Kidney capillary endothelial cell (primary cell): ENCODE data around the gene DNM3.

Experiments
- DNase-seq: peaks from one replicate; pipeline ENCODE4 v3.0.0-alpha.2; 2018; ENCODE audit warnings: low spot score

DNM3 gene

DNA sequence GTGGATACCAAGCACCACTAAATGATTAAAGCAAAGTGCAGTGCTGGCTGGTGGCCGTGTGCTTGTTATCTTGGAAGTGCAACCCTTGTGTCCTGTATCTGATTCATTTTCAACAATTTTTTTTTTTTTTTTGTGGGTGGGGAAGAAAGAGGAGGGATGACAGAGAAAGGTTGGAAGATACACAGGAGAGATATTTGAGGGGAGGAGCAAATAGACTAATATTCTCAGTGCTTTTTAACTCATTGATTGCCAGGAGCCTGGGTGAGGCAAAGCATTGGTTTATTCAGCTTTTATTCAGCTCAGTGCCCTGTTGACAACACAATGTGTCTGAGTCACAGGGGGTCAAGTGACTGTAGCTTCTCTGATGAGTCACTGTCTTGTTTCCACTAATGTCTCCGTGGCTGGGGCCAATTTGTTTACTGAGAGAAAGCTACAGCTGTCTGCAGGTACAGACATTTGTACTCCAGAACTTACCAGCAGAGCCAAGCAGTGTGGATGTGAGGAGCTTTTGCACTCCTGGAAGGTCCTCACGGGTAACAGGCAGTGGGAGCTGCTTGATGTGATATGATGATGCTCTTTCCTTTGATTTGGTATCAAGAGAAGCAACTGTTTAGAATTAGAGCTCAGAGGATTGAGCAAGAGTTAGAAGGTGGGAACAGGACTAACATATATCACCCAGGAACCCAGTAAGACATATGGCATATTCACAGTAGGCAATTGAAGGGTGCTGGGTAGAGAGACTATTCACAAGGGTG lies 23.6 kb upstream of the DNM3 start:
- DNase-seq = peak; percentile 90

DNA sequence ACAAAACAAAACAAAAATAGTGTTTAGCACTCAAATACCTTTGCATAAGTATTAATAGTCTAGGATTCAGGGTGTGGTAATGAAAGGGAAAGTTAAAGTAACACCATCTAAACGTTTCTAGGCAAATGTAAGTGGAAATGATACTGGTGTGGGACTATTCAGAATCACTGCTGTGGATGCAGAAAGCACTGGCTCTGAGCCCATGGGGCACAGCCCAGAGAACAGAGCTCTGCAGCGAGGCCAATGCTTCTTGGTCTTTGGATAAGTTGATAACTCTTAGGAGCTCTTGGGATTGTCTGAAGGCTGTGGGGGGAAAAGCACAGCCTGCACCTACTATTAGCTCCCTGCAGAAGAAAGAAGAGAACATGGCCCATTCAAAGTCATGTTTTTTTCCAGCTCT lies 21.4 kb upstream of the DNM3 start:
- no peak for DNase-seq

DNA sequence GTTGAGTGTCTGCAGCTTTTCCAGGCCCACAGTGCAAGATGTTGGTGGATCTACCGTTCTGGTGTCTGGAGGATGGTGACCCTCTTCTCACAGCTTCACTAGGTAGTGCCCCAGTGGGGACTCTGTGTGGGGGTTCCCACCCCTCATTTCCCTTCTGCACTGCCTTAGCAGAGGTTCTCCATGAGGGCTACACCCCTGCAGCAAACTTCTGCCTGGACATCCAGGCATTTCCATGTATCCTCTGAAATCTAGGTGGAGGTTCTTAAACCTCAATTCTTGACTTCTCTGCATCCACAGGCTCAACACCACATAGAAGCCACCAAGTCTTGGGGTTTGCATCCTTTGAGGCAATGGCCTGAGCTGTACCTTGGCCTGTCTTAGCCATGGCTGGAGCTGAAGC lies 14.3 kb upstream of the DNM3 start:
- no peak for DNase-seq

DNA sequence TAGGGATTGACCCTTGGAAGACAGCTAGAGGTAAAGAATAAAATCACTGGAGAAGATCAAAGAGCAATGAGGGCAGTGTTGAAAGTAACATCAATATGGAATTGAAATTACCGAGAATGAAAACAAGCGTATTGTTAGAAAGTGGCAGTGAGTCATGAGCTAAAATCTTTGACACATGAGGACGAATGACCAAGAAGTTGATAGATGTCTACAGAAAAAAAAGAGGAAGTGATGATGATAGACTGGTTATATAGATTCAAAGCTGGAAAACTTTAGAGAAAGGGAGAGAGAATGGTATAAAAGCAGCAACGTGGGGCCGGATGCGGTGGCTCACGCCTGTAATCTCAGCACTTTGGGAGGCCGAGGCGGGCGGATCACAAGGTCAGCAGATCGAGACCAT lies 12.5 kb upstream of the DNM3 start:
- DNase-seq = no peak

GRCh38 chr1:171833091-171833825 lies 8.0 kb upstream of the DNM3 start:
- no peak for DNase-seq

DNA sequence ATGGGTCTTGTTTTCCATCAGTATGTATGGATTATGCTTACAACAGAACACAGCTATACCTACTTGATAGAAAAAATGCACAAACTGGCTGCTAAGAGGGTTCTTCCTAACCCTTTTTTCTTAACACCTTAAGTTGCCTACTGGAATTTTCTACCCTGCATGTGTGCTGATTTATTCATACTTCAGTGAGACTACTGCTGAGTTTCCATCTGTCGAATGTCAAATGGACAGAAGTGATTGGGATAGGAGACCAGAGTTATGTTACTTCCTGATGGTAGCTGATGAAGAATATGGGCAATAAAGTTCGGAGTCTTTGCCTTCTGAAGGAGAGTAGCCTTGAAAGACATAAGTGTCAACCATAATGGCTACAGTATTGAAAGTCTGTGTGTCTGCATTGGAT lies 6.5 kb upstream of the DNM3 start:
- no peak for DNase-seq

GRCh38 chr1:171835891-171836290 lies 5.4 kb upstream of the DNM3 start:
- no peak for DNase-seq

DNA sequence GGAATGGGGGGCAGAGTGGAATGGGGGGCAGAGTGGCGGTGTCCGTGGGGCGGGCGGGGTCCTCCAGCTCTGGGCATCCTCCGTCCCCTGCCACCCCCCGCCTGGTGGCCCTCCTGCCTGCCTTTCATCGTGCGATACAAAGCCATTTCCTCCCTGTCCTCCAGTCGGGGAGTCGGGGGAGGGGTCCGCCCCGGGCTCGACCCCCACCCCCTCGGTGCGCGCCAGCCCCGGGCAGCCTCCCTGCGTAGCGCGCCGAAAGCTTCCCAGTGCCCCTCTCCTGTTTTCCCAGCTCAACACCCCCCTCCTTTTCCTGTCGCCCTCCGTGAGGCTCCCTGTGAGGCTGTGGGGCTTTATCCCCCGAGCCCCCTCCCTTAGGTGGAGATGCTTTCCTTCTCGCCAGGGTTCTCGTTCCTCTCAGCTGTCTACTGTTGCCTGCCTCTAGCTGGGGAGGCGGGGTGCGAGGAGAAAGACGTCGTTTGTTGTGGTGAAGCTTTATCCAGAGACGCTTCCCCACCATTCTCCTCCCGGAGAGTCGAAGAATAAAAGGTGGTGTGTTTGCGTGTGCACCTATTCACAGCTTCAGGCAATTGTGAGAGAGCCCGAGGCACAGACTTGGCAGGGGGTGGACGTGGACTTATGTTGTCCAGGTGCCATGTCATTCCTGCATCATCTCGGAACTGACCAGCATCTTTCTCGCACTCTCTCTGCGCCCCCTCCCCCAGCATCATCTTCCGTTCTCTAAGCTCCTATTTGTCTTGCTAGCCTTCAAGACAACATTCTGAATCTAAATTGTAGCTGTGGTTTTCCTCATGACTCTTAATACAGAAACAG lies 848 bp downstream of the DNM3 start:
- DNase-seq = peak; percentile 5

DNA sequence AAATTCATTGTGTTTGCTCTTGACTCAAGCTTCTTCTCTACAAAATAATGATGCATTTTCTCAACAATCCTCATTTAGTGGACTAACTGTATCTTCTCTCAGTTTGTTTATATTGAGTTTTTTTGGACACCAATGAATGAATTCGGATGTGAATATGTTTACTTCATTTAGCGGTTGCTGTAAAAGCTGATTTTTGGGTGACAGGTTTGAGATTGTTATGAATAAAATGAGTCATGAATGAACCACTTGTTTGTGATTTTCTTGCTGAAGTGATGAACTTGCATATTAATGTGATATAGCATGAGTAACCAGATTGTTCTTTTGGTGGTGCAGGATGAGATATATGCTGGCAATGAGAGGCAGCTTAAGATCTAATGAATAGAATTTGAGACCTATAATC lies 3.1 kb downstream of the DNM3 start:
- DNase-seq = peak; percentile 18

DNA sequence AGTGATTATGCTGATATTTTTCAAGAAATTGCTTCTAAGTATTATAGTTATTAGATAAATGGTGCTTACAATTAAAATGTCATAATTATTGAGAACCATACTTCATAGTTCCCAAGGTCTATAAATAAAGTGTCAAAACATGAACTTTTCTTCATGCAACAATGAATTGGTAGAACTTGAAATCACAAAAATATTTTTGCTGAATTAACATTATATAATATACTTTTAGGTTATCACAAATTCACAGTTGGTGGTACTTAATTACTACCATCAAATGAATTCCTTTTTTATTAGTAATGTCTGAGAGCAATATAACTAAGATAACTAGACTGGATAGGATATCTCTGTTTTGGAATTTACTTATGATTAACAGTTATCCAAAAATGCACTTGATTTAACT lies 4.7 kb downstream of the DNM3 start:
- DNase-seq = no peak

GRCh38 chr1:171849245-171849898 lies 8.1 kb downstream of the DNM3 start:
- DNase-seq = no peak

GRCh38 chr1:171850651-171851350 lies 9.5 kb downstream of the DNM3 start:
- no peak for DNase-seq

DNA sequence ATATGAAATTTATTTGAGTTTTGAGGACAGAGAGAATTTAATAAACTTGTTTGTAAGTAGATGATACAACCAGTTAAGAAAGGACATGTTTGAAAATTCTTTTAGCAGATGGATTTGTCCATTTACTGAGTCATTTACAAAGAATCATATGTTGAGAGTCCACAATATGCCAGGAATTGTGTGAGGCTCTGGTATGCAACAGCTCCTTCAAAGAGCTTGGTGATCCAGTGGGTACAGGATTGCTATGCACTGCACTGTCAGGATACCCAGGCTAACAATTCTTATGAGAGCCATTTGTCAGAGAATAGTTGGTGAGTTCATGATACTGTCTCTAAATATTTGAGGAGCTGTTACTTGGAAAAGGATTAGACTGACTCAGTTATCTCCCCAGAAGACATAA lies 11.0 kb downstream of the DNM3 start:
- no peak for DNase-seq

- DNase-seq = no peak
Measured at GRCh38 chr1:171855381-171855780, 14.1 kb downstream of the DNM3 start.

- no peak for DNase-seq
Measured at GRCh38 chr1:171858696-171859095, 17.4 kb downstream of the DNM3 start.

DNA sequence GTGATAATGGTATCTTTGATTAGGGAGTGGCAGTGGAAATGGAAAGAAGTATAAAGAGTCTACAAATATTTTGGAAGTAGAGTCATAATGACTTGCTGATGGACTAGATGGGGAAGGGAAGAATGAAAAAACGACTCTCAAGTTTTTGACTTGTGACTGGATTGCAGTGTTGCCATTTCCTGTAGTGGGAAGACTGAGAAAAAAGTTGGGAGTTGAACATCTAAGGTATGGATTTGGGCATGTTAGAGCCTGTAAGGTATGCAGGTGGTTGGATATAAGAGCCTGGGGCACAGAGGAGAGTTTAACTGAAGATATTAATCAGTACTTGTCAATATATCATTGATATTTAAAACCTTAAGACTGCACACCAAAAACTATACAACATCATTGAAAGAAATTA lies 19.4 kb downstream of the DNM3 start:
- no peak for DNase-seq

GRCh38 chr1:171863531-171863930 lies 22.2 kb downstream of the DNM3 start:
- DNase-seq = no peak

- DNase-seq = no peak
Measured at GRCh38 chr1:171864308-171864707, 23.0 kb downstream of the DNM3 start.

DNA sequence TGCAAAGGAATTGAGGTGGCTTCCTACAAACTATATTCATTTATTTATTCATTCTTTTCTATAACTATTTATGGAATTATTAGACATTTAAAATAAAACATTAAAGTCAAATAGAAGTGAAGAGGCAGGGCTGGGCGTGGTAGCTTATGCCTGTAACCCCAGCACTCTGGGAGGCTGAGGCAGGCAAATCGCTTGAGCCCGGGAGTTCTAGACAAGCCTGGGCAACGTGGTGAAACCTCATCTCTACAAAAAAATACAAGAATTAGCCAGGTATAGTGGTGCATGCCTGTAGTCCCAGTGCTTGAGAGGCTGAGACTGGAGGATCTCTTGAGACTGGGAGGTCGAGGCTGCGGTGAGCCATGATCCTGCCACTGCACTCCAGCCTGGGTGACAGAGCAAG lies 23.8 kb downstream of the DNM3 start:
- DNase-seq = no peak

GRCh38 chr1:171867236-171867635 lies 25.9 kb downstream of the DNM3 start:
- no peak for DNase-seq

DNA sequence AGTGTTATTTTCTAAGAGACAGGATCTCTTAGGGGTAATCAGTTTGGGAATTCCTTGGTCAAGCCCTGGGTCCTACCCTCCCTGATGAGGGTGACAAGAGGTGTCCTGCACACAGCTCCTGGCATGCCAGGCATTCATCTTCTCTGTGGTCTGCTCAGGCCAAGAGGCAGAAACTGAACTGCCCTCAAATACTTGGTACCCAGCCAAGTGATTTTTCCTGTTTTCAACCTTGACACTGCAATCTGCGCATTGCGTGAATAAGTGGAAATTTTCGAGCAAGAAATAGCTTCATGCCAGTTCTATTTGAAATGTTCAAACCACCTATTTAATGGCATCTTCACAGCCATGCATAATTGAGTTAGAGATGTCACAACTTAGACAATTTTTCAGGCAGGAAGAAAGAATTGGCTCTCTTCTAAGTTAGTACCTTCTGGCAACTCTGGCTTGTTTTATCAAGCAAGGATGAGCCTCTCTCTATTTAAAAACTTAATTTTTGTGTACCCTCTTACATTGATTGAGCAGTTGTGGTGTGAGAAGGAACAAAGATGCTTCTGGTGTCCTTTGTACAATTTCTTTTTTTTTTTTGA lies 27.0 kb downstream of the DNM3 start:
- no peak for DNase-seq
